OCI-LY3 (cell line): ENCODE measurements around the gene PRPH2.

ENCODE experiments used
- EZH2phosphoT487 ChIP-seq: fragments of 200-600 bp; shearing (Covaris generic); IDR thresholded peaks from 2 replicates; pipeline ENCODE4 v1.6.1; 2018; ENCODE audit warnings: antibody characterized with exemption, mixed run types, low read depth
- TF ChIP-seq, protein P1 (sequence below): fragments of 200-600, 300-600 bp; sonication (generic); IDR thresholded peaks from 2 replicates; pipeline ENCODE4 v1.5.1; 2014; ENCODE audit warnings: antibody characterized with exemption, low read length, low read depth

DNA sequence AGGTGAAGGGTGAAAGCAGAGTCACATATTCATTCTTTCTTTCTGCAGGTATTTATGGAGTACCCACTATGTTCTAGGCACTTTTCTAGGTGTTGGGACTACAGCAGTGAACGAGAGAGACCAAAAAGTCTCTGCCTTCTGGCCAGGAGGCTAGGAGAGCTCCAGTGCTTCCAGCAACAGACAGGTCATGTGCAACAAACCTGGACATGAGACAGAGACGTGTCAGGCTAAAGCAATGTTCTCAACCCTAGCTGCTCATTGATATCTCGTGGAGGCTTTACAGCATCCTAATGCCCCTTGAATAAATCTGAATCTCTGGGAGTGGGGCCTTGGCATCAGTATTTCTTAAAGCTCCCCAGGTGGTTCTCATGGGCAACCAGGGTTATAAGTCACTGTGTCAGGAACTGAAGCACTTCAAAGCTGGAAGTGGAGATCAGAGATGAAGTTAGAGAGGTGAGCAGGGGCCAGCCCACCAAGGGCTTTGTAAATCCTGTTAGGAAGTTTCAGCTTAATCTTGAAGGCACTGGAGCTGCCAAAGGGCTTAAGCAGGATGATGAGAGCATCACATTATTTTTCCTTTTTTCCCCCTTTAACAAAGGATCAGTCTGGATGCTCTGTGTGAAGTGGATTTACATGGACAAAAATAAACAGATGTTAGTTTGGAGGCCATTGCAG is 36.5 kb upstream of the PRPH2 start:
- TF ChIP-seq, protein P1, sequence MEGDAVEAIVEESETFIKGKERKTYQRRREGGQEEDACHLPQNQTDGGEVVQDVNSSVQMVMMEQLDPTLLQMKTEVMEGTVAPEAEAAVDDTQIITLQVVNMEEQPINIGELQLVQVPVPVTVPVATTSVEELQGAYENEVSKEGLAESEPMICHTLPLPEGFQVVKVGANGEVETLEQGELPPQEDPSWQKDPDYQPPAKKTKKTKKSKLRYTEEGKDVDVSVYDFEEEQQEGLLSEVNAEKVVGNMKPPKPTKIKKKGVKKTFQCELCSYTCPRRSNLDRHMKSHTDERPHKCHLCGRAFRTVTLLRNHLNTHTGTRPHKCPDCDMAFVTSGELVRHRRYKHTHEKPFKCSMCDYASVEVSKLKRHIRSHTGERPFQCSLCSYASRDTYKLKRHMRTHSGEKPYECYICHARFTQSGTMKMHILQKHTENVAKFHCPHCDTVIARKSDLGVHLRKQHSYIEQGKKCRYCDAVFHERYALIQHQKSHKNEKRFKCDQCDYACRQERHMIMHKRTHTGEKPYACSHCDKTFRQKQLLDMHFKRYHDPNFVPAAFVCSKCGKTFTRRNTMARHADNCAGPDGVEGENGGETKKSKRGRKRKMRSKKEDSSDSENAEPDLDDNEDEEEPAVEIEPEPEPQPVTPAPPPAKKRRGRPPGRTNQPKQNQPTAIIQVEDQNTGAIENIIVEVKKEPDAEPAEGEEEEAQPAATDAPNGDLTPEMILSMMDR: no peak
- TF ChIP-seq EZH2phosphoT487: no peak
